Measurements from ENCODE around the gene TRIM50.

TRIM50 gene

DNA sequence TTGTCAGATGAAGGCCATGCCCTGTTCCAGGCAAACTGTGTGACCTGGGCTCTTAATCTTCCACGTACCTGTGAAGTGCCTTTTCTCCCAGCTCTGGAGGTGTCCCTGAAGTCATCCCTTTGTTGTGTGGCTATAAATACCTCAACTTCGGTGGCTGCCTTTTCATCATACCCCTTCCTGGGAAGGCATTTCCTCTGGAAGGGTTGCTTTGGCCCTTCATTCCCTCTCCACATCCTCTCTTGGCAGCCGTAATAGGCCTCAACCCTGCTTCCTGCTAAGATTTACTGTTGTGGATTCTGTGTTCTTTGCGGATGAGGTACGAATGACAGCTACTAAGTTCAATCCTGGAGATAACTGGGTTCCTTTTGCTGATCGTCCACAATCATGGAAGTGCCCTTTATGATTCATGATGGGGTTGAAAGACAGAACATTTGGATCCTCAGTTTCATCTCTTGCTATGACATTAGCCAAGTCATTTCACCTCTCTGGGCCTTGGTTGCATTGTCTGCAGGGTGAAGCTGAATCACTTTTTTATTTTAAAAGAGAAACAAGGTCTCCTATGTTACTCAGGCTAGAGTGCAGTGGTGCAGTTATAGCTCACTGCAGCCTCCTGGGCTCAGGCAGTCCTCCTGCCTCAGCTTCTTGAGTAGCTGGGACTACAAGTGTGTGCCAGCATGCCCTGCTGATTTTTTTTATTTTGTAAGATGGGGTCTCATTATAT is 23.7 kb upstream of the TRIM50 start:
- TF ChIP-seq TAF1 (IDR thresholded peaks at IDR 0.05; ENCODE audit: low read depth): no peak
- TF ChIP-seq CREB1 (IDR thresholded peaks at IDR 0.05; ENCODE audit: low read depth): no peak
- TF ChIP-seq, protein P1, sequence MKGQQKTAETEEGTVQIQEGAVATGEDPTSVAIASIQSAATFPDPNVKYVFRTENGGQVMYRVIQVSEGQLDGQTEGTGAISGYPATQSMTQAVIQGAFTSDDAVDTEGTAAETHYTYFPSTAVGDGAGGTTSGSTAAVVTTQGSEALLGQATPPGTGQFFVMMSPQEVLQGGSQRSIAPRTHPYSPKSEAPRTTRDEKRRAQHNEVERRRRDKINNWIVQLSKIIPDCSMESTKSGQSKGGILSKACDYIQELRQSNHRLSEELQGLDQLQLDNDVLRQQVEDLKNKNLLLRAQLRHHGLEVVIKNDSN (IDR thresholded peaks at IDR 0.05): no peak
- no peak for TF ChIP-seq TEAD4 (IDR thresholded peaks at IDR 0.05)
- TF ChIP-seq, protein P2, sequence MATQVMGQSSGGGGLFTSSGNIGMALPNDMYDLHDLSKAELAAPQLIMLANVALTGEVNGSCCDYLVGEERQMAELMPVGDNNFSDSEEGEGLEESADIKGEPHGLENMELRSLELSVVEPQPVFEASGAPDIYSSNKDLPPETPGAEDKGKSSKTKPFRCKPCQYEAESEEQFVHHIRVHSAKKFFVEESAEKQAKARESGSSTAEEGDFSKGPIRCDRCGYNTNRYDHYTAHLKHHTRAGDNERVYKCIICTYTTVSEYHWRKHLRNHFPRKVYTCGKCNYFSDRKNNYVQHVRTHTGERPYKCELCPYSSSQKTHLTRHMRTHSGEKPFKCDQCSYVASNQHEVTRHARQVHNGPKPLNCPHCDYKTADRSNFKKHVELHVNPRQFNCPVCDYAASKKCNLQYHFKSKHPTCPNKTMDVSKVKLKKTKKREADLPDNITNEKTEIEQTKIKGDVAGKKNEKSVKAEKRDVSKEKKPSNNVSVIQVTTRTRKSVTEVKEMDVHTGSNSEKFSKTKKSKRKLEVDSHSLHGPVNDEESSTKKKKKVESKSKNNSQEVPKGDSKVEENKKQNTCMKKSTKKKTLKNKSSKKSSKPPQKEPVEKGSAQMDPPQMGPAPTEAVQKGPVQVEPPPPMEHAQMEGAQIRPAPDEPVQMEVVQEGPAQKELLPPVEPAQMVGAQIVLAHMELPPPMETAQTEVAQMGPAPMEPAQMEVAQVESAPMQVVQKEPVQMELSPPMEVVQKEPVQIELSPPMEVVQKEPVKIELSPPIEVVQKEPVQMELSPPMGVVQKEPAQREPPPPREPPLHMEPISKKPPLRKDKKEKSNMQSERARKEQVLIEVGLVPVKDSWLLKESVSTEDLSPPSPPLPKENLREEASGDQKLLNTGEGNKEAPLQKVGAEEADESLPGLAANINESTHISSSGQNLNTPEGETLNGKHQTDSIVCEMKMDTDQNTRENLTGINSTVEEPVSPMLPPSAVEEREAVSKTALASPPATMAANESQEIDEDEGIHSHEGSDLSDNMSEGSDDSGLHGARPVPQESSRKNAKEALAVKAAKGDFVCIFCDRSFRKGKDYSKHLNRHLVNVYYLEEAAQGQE (IDR thresholded peaks at IDR 0.05; ENCODE audit: low read depth): no peak
- no peak for TF ChIP-seq ZBTB7A (IDR thresholded peaks at IDR 0.05; ENCODE audit: low read depth)
- TF ChIP-seq EGR1 (IDR thresholded peaks at IDR 0.05): no peak

DNA sequence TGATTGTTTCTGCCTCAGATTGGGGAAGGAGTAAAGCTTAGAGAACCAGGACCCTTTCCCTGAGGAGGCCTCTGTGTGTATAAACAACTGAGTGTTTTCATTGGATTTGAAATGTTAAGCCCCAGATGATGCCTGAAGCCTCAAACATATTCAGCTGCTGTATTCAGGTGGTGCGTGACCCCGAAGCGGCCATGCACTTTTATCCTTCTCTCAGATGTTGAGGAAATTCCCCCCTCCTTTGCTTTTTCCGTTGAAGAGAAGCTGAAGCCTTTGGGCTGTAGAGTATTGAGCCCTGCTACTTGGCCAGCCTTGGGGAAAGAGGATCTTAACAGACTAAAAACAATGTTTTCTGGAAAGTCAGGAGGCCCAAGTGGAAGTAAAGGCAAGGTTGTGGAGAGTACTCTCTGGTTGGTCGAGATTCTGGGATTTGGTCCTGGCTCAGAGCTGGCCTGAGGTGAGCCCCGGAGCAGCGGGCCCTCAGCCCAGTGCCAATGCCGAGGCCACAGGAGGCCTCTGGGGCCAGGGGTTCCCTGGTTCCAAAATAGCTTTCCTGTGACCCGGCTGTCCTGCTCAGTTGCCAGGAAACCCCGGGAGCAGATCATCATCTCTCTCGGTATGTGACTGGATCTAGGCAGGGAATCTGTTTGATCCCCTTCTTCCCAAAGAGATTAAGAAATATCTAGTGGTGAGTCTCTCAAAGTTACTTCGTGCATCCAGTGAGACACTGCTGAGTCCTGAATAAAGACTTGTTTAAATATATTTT is 22.6 kb upstream of the TRIM50 start:
- TF ChIP-seq, protein P3, sequence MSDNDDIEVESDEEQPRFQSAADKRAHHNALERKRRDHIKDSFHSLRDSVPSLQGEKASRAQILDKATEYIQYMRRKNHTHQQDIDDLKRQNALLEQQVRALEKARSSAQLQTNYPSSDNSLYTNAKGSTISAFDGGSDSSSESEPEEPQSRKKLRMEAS (IDR thresholded peaks at IDR 0.05): no peak
- TF ChIP-seq ZBTB7A (IDR thresholded peaks at IDR 0.05; ENCODE audit: low read depth) (no peak), EP300 (IDR thresholded peaks at IDR 0.05; ENCODE audit: borderline replicate concordance) (no peak), TAF1 (IDR thresholded peaks at IDR 0.05; ENCODE audit: low read depth) (no peak), FOXM1 (IDR thresholded peaks at IDR 0.05; ENCODE audit: borderline replicate concordance, low read depth) (no peak), EGR1 (IDR thresholded peaks at IDR 0.05) (no peak), CREB1 (IDR thresholded peaks at IDR 0.05; ENCODE audit: low read depth) (no peak), YY1 (IDR thresholded peaks at IDR 0.05; ENCODE audit: low read depth) (no peak), NFIC (IDR thresholded peaks at IDR 0.05) (no peak), CEBPB (IDR thresholded peaks at IDR 0.05) (no peak), TEAD4 (IDR thresholded peaks at IDR 0.05) (no peak), TCF12 (IDR thresholded peaks at IDR 0.05; ENCODE audit: low read depth) (no peak), RAD21 (IDR thresholded peaks at IDR 0.05; ENCODE audit: low read depth) (no peak)
- TF ChIP-seq, protein P2 (IDR thresholded peaks at IDR 0.05; ENCODE audit: low read depth): no peak
- TF ChIP-seq, protein P1 (IDR thresholded peaks at IDR 0.05): no peak

DNA sequence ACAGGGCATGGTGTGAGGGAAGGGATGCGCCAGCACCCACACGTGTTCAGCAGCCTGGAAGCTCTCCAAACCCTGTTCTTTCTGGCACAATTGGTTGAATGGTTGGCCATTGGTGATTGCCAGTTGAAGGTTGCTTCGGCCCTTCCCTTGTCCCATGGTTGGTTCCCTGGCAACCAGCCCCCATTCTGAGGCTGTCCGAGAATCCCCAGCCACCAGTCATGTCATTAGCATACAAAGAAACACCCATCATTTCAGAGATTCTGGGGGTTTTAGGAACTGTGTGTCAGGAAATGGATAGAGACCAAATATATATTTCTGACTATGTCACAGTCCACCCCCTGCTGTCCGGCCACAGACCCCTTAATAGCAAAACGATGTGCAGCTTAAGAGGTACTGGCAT is 21.9 kb upstream of the TRIM50 start:
- TF ChIP-seq NFIC (IDR thresholded peaks at IDR 0.05) (no peak), TEAD4 (IDR thresholded peaks at IDR 0.05) (no peak), TAF1 (IDR thresholded peaks at IDR 0.05; ENCODE audit: low read depth) (no peak), CEBPB (IDR thresholded peaks at IDR 0.05) (no peak), YY1 (IDR thresholded peaks at IDR 0.05; ENCODE audit: low read depth) (no peak), TCF12 (IDR thresholded peaks at IDR 0.05; ENCODE audit: low read depth) (no peak), EGR1 (IDR thresholded peaks at IDR 0.05) (no peak), RAD21 (IDR thresholded peaks at IDR 0.05; ENCODE audit: low read depth) (no peak), FOXM1 (IDR thresholded peaks at IDR 0.05; ENCODE audit: borderline replicate concordance, low read depth) (no peak), ZBTB7A (IDR thresholded peaks at IDR 0.05; ENCODE audit: low read depth) (no peak), EP300 (IDR thresholded peaks at IDR 0.05; ENCODE audit: borderline replicate concordance) (no peak), CREB1 (IDR thresholded peaks at IDR 0.05; ENCODE audit: low read depth) (no peak)
- TF ChIP-seq, protein P2 (IDR thresholded peaks at IDR 0.05; ENCODE audit: low read depth): no peak
- TF ChIP-seq, protein P3 (IDR thresholded peaks at IDR 0.05): no peak
- TF ChIP-seq, protein P1 (IDR thresholded peaks at IDR 0.05): no peak
